ENCODE measurements around the gene NSD1.

DNA sequence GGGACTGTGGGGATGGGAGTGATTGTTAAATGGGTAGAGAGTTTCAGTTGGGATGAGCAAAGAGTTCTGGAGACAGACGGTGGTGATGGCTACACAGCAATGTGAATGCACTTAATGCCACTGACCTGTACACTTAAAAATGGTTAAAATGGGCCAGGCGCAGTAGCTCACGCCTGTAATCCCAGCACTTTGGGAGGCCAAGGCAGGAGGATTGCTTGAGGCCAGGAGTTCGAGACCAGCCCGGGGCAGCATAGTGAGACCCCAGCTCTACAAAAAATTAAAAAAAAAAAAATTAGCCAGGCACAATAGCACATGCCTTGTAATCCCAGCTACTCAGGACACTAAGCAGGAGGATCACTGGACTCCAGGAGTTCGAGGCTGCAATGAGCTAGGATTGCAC, 210.2 kb downstream of the NSD1 start:
- TF ChIP-seq EP300 (conservative IDR thresholded peaks at IDR 0.05; ENCODE audit: poor library complexity, severe bottlenecking), result no peak
- TF ChIP-seq, protein P1, sequence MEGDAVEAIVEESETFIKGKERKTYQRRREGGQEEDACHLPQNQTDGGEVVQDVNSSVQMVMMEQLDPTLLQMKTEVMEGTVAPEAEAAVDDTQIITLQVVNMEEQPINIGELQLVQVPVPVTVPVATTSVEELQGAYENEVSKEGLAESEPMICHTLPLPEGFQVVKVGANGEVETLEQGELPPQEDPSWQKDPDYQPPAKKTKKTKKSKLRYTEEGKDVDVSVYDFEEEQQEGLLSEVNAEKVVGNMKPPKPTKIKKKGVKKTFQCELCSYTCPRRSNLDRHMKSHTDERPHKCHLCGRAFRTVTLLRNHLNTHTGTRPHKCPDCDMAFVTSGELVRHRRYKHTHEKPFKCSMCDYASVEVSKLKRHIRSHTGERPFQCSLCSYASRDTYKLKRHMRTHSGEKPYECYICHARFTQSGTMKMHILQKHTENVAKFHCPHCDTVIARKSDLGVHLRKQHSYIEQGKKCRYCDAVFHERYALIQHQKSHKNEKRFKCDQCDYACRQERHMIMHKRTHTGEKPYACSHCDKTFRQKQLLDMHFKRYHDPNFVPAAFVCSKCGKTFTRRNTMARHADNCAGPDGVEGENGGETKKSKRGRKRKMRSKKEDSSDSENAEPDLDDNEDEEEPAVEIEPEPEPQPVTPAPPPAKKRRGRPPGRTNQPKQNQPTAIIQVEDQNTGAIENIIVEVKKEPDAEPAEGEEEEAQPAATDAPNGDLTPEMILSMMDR (IDR thresholded peaks at IDR 0.05; ENCODE audit: poor library complexity, severe bottlenecking), result no peak
- no peak for TF ChIP-seq EZH2 (IDR thresholded peaks at IDR 0.05; ENCODE audit: borderline replicate concordance, insufficient read depth, low read length, poor library complexity, severe bottlenecking)
- no peak for TF ChIP-seq POLR2AphosphoS5 (IDR thresholded peaks at IDR 0.05)
- TF ChIP-seq RAD21 (conservative IDR thresholded peaks at IDR 0.05), result no peak
- no peak for TF ChIP-seq MXI1 (conservative IDR thresholded peaks at IDR 0.05; ENCODE audit: poor library complexity, severe bottlenecking)

All from neural cell (in vitro differentiated cells).